HG03571 (cell line): ENCODE results near the gene MAOB.

Experiments used
- ATAC-seq: cut with Tn5 transposase; IDR thresholded peaks from one replicate; pipeline ENCODE4 v1.9.1; 2021; ENCODE audit not compliant: unreplicated experiment

MAOB gene

GRCh38 chrX:43718081-43718480, 164.2 kb downstream of the MAOB start:
- ATAC-seq = no peak

DNA sequence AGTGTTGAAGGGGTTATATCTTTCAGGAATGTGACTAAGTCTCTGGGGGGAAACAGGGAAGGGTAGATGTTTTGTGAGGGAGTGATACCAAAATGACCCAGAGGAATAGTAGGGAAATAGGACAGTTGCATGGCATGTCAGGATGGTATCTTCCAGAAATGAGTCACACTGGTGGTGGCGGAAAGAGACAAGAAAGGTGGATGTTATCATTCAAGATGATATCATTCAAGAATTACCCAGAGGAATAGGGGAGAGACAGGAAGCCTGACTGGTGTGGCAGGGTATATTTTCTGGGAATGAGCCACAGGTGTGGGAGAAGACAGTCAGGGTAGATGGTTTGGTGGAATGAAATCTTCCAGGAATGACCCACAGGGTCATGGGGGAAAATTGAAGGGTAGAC, 165.1 kb downstream of the MAOB start:
- ATAC-seq = no peak

DNA sequence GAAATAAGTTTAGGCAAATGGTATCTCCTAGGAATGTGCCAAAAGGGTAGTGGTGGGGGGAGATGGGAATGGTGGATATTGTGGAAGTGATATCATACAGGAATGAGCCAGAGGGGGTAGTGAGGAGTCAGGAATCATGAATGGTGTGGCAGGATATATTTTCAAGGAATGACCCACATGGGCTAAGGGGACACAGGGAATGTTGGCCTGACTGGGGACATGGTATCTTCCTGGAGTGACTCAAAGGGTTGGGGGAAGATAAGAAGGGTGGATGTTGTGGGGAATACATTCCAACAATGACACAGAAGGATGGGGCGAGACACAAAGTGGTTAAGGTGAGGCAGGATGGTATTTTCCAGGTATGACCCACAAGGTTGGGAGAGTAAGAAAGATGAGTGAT, 165.6 kb downstream of the MAOB start:
- no peak for ATAC-seq
